K562 (cell line): Measurements from ENCODE around the gene GJA4. TPM values are rescaled to one million over a fixed set of nuclear protein-coding genes. Genes with fewer than 3 reads are reported as not detected.

ENCODE experiments used
- CBFB ChIP-seq: sonication (generic); formaldehyde crosslinking; IDR thresholded peaks from 2 replicates; pipeline ENCODE4 v1.4.0; 2020; ENCODE audit warnings: mild to moderate bottlenecking, missing genetic modification reagents
- CEBPB ChIP-seq: fragments of 450-650 bp; IDR thresholded peaks from 2 replicates; pipeline ENCODE4 v1.6.1; 2016; ENCODE audit warnings: missing genetic modification characterization, missing compliant biosample characterization
- ETV1 ChIP-seq: fragments of 450-650 bp; conservative IDR thresholded peaks from 2 replicates; pipeline ENCODE4 v1.6.1; 2016; ENCODE audit warnings: missing genetic modification characterization, control low read depth, low read depth, missing compliant biosample characterization
- GABPA ChIP-seq: fragments of 200-800 bp; sonication (Bioruptor generic); conservative IDR thresholded peaks from 2 replicates; pipeline ENCODE4 v1.6.1; 2016; ENCODE audit warnings: low read depth, missing genetic modification characterization, missing compliant biosample characterization
- HCFC1 ChIP-seq: IDR thresholded peaks from 2 replicates; pipeline ENCODE4 v1.6.1; 2012; ENCODE audit warnings: low read depth, low read length, improper control_type of control experiment
- KAT7 ChIP-seq: sonication (generic); formaldehyde crosslinking; IDR thresholded peaks from 2 replicates; pipeline ENCODE4 v1.8.0; 2022; ENCODE audit warnings: missing genetic modification reagents, mild to moderate bottlenecking, borderline replicate concordance
- NR2C2 ChIP-seq, 2 experiments: fragments of 200-800 bp in 1 of 2; sonication (Bioruptor generic) in 1 of 2; sonication (generic) in 1 of 2; formaldehyde crosslinking in 1 of 2; IDR thresholded peaks; 2 replicates each; pipeline versions ENCODE4 v1.6.1 to v1.8.0; 2016 to 2022; ENCODE audit warnings: mild to moderate bottlenecking in 1 of 2, missing compliant biosample characterization in 1 of 2, missing genetic modification characterization in 1 of 2, missing genetic modification reagents in 1 of 2
- PTBP1 ChIP-seq: fragments of 200-400 bp; formaldehyde crosslinking; IDR thresholded peaks from 2 replicates; pipeline ENCODE4 v1.6.1; 2017; ENCODE audit warnings: low read depth, low read length
- SPI1 ChIP-seq: IDR thresholded peaks from 2 replicates; pipeline ENCODE4 v1.6.1; 2011; ENCODE audit warnings: low read depth, low read length, control low read depth, borderline replicate concordance
- polyA plus RNA-seq, 8 experiments: library from polyadenylated mRNA; depleted of rRNA in 4 of 8; stranded (reverse) in 5 of 8; unstranded in 3 of 8; fragments of >200 nt; fragmentation: Nextera tagmentation in 2 of 8; fragmentation: Illumina TruSeq in 1 of 8; extraction: Ambion mirVana in 2 of 8; extraction: Trizol in 1 of 8; gene quantifications; 2 replicates each; pipeline versions ENCODE4 v1.2.1 to v1.2.3, GENCODE V29; 2011 to 2014; ENCODE audit warnings: inconsistent platforms in 1 of 8, missing spikeins in 1 of 8
- total RNA-seq, 7 experiments: library from RNA; depleted of rRNA in 6 of 7; stranded (reverse); fragments of >200 nt in 6 of 7; fragmentation: Illumina TruSeq in 2 of 7; extraction: Trizol in 2 of 7; gene quantifications; 2 replicates each; pipeline versions ENCODE4 v1.2.1 to v1.2.3, GENCODE V29; 2011 to 2021; ENCODE audit warnings: low replicate concordance in 1 of 7
- TF ChIP-seq, protein P1 (sequence below): IDR thresholded peaks from 2 replicates; pipeline ENCODE4 v1.6.1; 2012; ENCODE audit warnings: low read depth, low read length, improper control_type of control experiment, borderline replicate concordance

Gene GJA4
- total and polyA plus RNA-seq, 9 of the 15 experiments (the other 6 are each of a cell fraction or from before 2014, with no cell fraction given) = 0.16 to 0.24 TPM; not detected in 7

DNA sequence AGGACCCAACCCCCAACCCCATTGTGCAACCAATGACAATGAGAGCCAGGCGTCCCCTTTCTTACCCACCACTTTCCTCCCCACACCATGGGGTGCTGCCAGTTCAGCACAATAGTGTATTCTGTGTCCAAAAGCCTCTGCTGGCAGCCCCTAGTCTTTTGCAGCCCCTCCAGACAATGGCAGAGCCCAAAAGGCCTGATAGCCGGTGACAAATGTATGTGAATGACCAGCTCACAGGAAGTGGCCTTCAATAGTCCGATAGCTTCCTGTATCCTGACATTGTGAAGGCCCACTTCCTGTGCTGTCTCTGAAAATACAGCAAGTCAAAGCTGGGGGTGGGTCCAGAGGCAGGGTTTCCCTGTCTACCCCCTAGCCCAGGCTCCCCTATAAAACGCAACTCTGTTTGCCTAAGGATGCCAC is 50.2 kb downstream of the GJA4 start (continued):
- TF ChIP-seq HCFC1 (no peak), PTBP1 (no peak), GABPA (tag) (peak; percentile 84), CEBPB (tag) (peak; percentile 67), ETV1 (peak; percentile 58; the same call in 1 of the 2 replicates), CBFB (CRISPR knock-in tag) (no peak), KAT7 (CRISPR knock-in tag) (0 out of 2 replicates have a peak, but pooled peaks have one; percentile 30), SPI1 (peak; percentile 27; the same call in 1 of the 2 replicates), NR2C2 (CRISPR knock-in tag; IDR thresholded peaks at IDR 0.05) (no peak), NR2C2 (tag; IDR thresholded peaks at IDR 0.05) (peak; percentile 73)
- TF ChIP-seq, protein P1, sequence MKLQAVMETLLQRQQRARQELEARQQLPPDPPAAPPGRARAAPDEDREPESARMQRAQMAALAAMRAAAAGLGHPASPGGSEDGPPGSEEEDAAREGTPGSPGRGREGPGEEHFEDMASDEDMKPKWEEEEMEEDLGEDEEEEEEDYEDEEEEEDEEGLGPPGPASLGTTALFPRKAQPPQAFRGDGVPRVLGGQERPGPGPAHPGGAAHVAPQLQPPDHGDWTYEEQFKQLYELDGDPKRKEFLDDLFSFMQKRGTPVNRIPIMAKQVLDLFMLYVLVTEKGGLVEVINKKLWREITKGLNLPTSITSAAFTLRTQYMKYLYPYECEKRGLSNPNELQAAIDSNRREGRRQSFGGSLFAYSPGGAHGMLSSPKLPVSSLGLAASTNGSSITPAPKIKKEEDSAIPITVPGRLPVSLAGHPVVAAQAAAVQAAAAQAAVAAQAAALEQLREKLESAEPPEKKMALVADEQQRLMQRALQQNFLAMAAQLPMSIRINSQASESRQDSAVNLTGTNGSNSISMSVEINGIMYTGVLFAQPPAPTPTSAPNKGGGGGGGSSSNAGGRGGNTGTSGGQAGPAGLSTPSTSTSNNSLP = no peak
